GM19452 (cell line): ENCODE measurements around the gene SPECC1.
"Not testable (repeated sequence)": the region's sequence is repeated elsewhere in the genome, so short reads cannot be mapped to it uniquely, and the experiment has no call there.

Experiments
- ATAC-seq: cut with Tn5 transposase; IDR thresholded peaks from one replicate; pipeline ENCODE4 v1.9.1; 2021; ENCODE audit not compliant: unreplicated experiment

Gene SPECC1

GRCh38 chr17:20363846-20364245, 354.7 kb downstream of the SPECC1 start:
- not testable (repeated sequence) for ATAC-seq
